ENCODE results near the gene ARHGAP15. TPM values are rescaled to one million over a fixed set of nuclear protein-coding genes. Genes with fewer than 3 reads are reported as not detected.

ARHGAP15 gene
- total and polyA plus RNA-seq, 2 donors (not counting 1 experiment from before 2014, with no cell fraction given), result 0.07 TPM; not detected in 1

- no peaks in the 10 kb centered on the region for H3K36me3 ChIP-seq (ENCODE audit: control insufficient read depth, insufficient read depth, low read length)
- DNase-seq (ENCODE audit: low read depth in 2 of 2), result peak in 1 of 2 donors; percentile 17
- H3K27me3 ChIP-seq (ENCODE audit: control insufficient read depth, insufficient read depth, low read length), result no peaks in the 10 kb centered on the region
- no peaks in the 10 kb centered on the region for H3K79me2 ChIP-seq (ENCODE audit: control insufficient read depth, insufficient read depth, low read length)
- no peak overlapping the region for H3K9ac ChIP-seq (ENCODE audit: insufficient read depth, low read length)
- no peak overlapping the region for H3K4me3 ChIP-seq (replicated peaks in 1 of 4; ENCODE audit: control extremely low read depth in 1 of 4, insufficient read depth in 1 of 4, low read depth in 3 of 4, low read length in 4 of 4)
- no peaks in the 10 kb centered on the region for H3K4me1 ChIP-seq (ENCODE audit: control insufficient read depth, extremely low read depth, insufficient read depth, low read length)
- TF ChIP-seq EZH2 (IDR thresholded peaks at IDR 0.05; ENCODE audit: low read length, missing control alignments), result no peak
- TF ChIP-seq CTCF (conservative IDR thresholded peaks at IDR 0.05 in 1 of 2, IDR thresholded peaks at IDR 0.05 in 1 of 2; ENCODE audit: low read depth in 1 of 2, low read length in 2 of 2), result no peak
- H3K27ac ChIP-seq (ENCODE audit: insufficient read depth, low read length), result no peak overlapping the region
- H3K9me3 ChIP-seq (ENCODE audit: control insufficient read depth, insufficient read depth, low read depth, low read length), result no peaks in the 10 kb centered on the region
- no peak overlapping the region for H2AFZ ChIP-seq (ENCODE audit: low read length)
- H3K4me2 ChIP-seq (ENCODE audit: extremely low read depth, insufficient read depth, low read length), result no peak overlapping the region
- H4K20me1 ChIP-seq (ENCODE audit: control insufficient read depth, extremely low read depth, insufficient read depth, low read length), result no peaks in the 10 kb centered on the region
Measured at GRCh38 chr2:143334837-143335236, 205.6 kb downstream of the ARHGAP15 start.

DNA sequence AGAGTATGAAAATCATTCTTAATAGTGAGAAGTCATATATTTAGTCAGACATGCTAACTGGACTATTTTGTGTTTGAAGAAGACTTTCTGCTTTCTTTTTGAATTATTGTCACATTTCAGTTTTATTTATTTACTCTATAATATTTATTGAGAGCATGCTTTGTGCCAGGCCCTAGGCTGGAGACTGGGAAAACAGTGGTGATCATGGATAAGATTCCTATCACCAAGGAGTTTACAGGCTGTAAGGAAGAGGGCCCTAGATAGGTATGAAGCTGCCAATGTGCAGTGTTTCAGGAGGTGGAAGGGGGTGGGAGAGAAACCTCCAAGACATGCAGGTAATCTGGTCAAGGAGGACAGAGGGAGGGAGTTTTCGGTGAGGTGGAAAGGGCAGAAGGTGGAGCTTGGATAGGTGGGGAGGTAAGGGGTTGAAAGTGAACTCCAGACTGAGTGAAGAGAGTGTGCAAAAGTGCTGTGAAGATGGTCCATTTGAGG lies 207.5 kb downstream of the ARHGAP15 start:
- TF ChIP-seq CTCF (conservative IDR thresholded peaks at IDR 0.05 in 1 of 2, IDR thresholded peaks at IDR 0.05 in 1 of 2; ENCODE audit: low read depth in 1 of 2, low read length in 2 of 2), result no peak
- TF ChIP-seq EZH2 (IDR thresholded peaks at IDR 0.05; ENCODE audit: low read length, missing control alignments), result no peak
- Histone ChIP-seq H3K27me3 (ENCODE audit: control insufficient read depth, insufficient read depth, low read length) (no peaks in the 10 kb centered on the region), H4K20me1 (ENCODE audit: control insufficient read depth, extremely low read depth, insufficient read depth, low read length) (no peaks in the 10 kb centered on the region), H3K79me2 (ENCODE audit: control insufficient read depth, insufficient read depth, low read length) (no peaks in the 10 kb centered on the region), H3K27ac (ENCODE audit: insufficient read depth, low read length) (no peak overlapping the region), H2AFZ (ENCODE audit: low read length) (no peak overlapping the region), H3K9ac (ENCODE audit: insufficient read depth, low read length) (no peak overlapping the region), H3K4me1 (ENCODE audit: control insufficient read depth, extremely low read depth, insufficient read depth, low read length) (no peaks in the 10 kb centered on the region), H3K4me2 (ENCODE audit: extremely low read depth, insufficient read depth, low read length) (no peak overlapping the region), H3K9me3 (ENCODE audit: control insufficient read depth, insufficient read depth, low read depth, low read length) (no peaks in the 10 kb centered on the region), H3K4me3 (replicated peaks in 1 of 4; ENCODE audit: control extremely low read depth in 1 of 4, insufficient read depth in 1 of 4, low read depth in 3 of 4, low read length in 4 of 4) (no peak overlapping the region), H3K36me3 (ENCODE audit: control insufficient read depth, insufficient read depth, low read length) (no peaks in the 10 kb centered on the region)
- DNase-seq (ENCODE audit: low read depth in 2 of 2), result no peak

DNA sequence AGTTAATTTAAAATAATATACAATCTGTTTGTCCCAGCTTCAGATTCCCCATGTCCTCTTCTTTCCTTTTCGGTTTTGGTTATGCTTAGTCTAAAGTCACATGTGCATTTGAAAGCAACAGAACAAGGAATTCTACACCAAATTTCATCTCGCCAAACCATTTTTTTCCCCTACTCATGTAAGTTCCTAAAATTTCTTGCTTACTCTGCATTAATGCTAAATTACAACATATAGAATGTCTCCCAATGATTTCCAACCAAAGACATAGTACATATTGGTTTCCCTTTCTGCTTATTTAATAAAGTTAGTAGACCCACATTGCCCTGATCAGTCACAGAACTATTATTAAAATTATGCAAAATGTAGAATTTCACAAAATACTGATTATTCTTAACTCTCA lies 212.3 kb downstream of the ARHGAP15 start:
- Histone ChIP-seq H3K27me3 (ENCODE audit: control insufficient read depth, insufficient read depth, low read length) (no peaks in the 10 kb centered on the region), H3K36me3 (ENCODE audit: control insufficient read depth, insufficient read depth, low read length) (no peaks in the 10 kb centered on the region), H3K4me3 (replicated peaks in 1 of 4; ENCODE audit: control extremely low read depth in 1 of 4, insufficient read depth in 1 of 4, low read depth in 3 of 4, low read length in 4 of 4) (no peak overlapping the region), H2AFZ (ENCODE audit: low read length) (no peak overlapping the region), H4K20me1 (ENCODE audit: control insufficient read depth, extremely low read depth, insufficient read depth, low read length) (no peaks in the 10 kb centered on the region), H3K9me3 (ENCODE audit: control insufficient read depth, insufficient read depth, low read depth, low read length) (no peaks in the 10 kb centered on the region), H3K4me2 (ENCODE audit: extremely low read depth, insufficient read depth, low read length) (no peak overlapping the region), H3K4me1 (ENCODE audit: control insufficient read depth, extremely low read depth, insufficient read depth, low read length) (no peaks in the 10 kb centered on the region), H3K9ac (ENCODE audit: insufficient read depth, low read length) (no peak overlapping the region), H3K27ac (ENCODE audit: insufficient read depth, low read length) (no peak overlapping the region), H3K79me2 (ENCODE audit: control insufficient read depth, insufficient read depth, low read length) (no peaks in the 10 kb centered on the region)
- TF ChIP-seq CTCF (conservative IDR thresholded peaks at IDR 0.05 in 1 of 2, IDR thresholded peaks at IDR 0.05 in 1 of 2; ENCODE audit: low read depth in 1 of 2, low read length in 2 of 2) (no peak), EZH2 (IDR thresholded peaks at IDR 0.05; ENCODE audit: low read length, missing control alignments) (no peak)
- no peak for DNase-seq (ENCODE audit: low read depth in 2 of 2)

Data from fibroblast of lung (primary cell).